ENCODE results near the gene PPFIBP1. TPM values are rescaled to one million over a fixed set of nuclear protein-coding genes. Genes with fewer than 3 reads are reported as not detected.

The PPFIBP1 gene
- total and polyA plus RNA-seq, 2 of the 8 experiments (the other 6 are each of a cell fraction or from before 2014, with no cell fraction given) = 7.7 to 31.3 TPM

DNA sequence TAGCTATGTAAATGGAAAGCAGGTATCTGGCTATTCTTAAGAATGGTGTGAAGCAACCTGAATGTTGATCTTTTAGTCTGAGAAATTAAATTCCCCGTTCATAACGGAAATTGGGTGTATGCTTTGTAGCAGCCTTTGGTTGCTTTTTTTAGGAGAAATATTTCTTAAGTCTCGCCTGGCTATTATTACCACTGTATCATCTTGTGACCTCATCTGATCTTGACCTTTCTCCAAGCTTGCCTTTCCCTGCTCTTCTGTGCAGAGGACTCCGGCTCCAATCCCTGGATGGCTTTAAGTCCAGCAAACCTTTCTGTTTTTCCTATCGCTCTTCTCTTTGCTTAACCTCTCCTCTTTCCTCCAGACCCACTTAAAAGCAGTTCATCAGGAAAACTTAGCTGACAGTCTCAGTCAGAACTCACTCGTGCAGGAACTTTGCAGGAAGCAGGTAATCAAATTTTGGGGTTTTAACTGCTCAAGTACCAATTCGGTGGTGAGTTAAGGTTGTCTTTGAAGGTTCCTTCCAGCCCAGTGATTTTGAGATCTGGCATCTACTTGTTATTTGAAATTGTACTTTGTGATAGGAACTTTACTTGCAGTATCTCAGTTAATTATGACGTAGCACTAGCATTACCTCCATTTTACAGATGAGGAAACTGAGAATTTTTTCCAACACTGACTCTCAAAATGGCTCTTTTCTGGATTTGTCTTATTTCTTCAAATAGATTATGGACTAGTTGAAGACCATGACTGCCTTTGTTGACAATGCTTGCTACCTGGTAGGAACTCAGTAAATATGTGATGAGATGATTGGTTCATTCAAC lies 14.1 kb downstream of the PPFIBP1 start:
- Histone ChIP-seq H2AK5ac (ENCODE audit: low read depth, low read length) (no peak overlapping the region), H3K14ac (ENCODE audit: insufficient read length) (no peak overlapping the region), H3K79me2 (ENCODE audit: control insufficient read depth in 1 of 2, insufficient read depth in 2 of 2, low read length in 2 of 2) (peaks cover 0 to 36% of the 10 kb centered on the region in 2 experiments; a peak in 2 of 4 replicates), H3K4me2 (ENCODE audit: insufficient read depth in 1 of 2, low read depth in 2 of 2, low read length in 2 of 2) (no peak overlapping the region), H2BK12ac (ENCODE audit: low read depth, low read length) (no peak overlapping the region), H4K5ac (ENCODE audit: insufficient read length, low read depth, low read length) (no peak overlapping the region), H3K18ac (ENCODE audit: extremely low read depth, low read length) (no peak overlapping the region), H3K4ac (replicated peaks; ENCODE audit: insufficient read length, low read depth, low read length) (no peak overlapping the region), H3K9me3 (ENCODE audit: insufficient read depth in 2 of 2, low read depth in 1 of 2, low read length in 1 of 2) (no peaks in the 10 kb centered on the region), H2AFZ (ENCODE audit: low read length) (no peak overlapping the region), H2BK15ac (ENCODE audit: low read length) (no peak overlapping the region), H4K20me1 (replicated peaks in 1 of 2; ENCODE audit: control insufficient read depth in 1 of 2, insufficient read depth in 2 of 2, low read length in 2 of 2) (no peaks in the 10 kb centered on the region), H2BK120ac (replicated peaks; ENCODE audit: low read depth, low read length) (no peak overlapping the region), H3K56ac (replicated peaks; ENCODE audit: insufficient read length, low read depth, low read length) (no peak overlapping the region), H3K9ac (replicated peaks in 1 of 4; ENCODE audit: extremely low read depth in 1 of 4, low read depth in 3 of 4, low read length in 3 of 4) (no peak overlapping the region), H2BK20ac (ENCODE audit: low read length) (no peak overlapping the region), H3K23me2 (ENCODE audit: low read depth, low read length) (no peaks in the 10 kb centered on the region), H3K79me1 (ENCODE audit: low read depth, low read length) (peaks cover 8% of the 10 kb centered on the region; the same call in 1 of the 2 replicates), H3K23ac (ENCODE audit: insufficient read length) (no peak overlapping the region), H3K4me1 (replicated peaks in 1 of 4; ENCODE audit: control insufficient read depth in 3 of 4, insufficient read depth in 4 of 4, low read length in 3 of 4) (peaks cover 0 to 10% (median 5%) of the 10 kb centered on the region in 4 experiments; a peak in 5 of 7 replicates), H3K4me3 (ENCODE audit: extremely low read depth in 1 of 4, insufficient read depth in 2 of 4, low read depth in 3 of 4, low read length in 4 of 4) (no peak overlapping the region), H2BK5ac (ENCODE audit: low read depth, low read length) (no peak overlapping the region), H3K27ac (ENCODE audit: low read depth, low read length) (no peak overlapping the region), H3K36me3 (ENCODE audit: control insufficient read depth in 2 of 4, insufficient read depth in 4 of 4, low read length in 3 of 4) (no peaks in the 10 kb centered on the region), H4K8ac (ENCODE audit: extremely low read depth, insufficient read depth, low read length) (no peak overlapping the region), H3K27me3 (replicated peaks in 1 of 4; ENCODE audit: control insufficient read depth in 3 of 4, extremely low read depth in 1 of 4, insufficient read depth in 3 of 4, low read length in 3 of 4) (no peaks in the 10 kb centered on the region; a peak in 1 of 7 replicates), H4K91ac (replicated peaks; ENCODE audit: insufficient read length, low read length) (no peak overlapping the region)
- FAIRE-seq = no peak
- WGBS, 2 experiments (ENCODE audit: extremely low coverage in 1 of 2, insufficient coverage in 1 of 2, insufficient read length in 1 of 2, insufficient replicate concordance in 2 of 2, low coverage in 1 of 2, low lambda C conversion rate in 2 of 2, missing lambda C conversion rate in 1 of 2) = 86% methylated on average over 8 of the region's 8 CpGs; no CpG with 5 or more reads in 1 of the 2 experiments
- ChIA-PET CTCF (ENCODE audit: partially characterized antibody) (interaction anchor here (0.6 to 2.1 kb wide), 3 partner anchors 17 to 74 kb away, joined by 3 to 8 read pairs (median 4); no protein-coding TSS in a partner anchor), POLR2A (ENCODE audit: partially characterized antibody) (interaction anchor here (1.9 kb wide), 1 partner anchor 13 kb away, joined by 4 read pairs; the partner anchor contains the start of gene PPFIBP1)
- DNase-seq (ENCODE audit: low read depth in 1 of 2, low spot score in 2 of 2) = no peak
- no peak for TF ChIP-seq GABPA (IDR thresholded peaks at IDR 0.05; ENCODE audit: borderline replicate concordance, insufficient read depth, low read length)
- TF ChIP-seq TEAD4 (IDR thresholded peaks at IDR 0.05; ENCODE audit: low read depth, low read length) = no peak
- no peak for TF ChIP-seq SP2 (IDR thresholded peaks at IDR 0.05; ENCODE audit: low read length)
- no peak for TF ChIP-seq EGR1 (IDR thresholded peaks at IDR 0.05; ENCODE audit: borderline replicate concordance, low read depth, low read length)
- no peak for TF ChIP-seq CBX8 (IDR thresholded peaks at IDR 0.05; ENCODE audit: borderline replicate concordance, low read depth, low read length)
- no peak for TF ChIP-seq FOSL1 (IDR thresholded peaks at IDR 0.05; ENCODE audit: insufficient read depth, low read depth, low read length)
- no peak for TF ChIP-seq CTBP2 (IDR thresholded peaks at IDR 0.05; ENCODE audit: borderline replicate concordance, insufficient read depth, insufficient read length, low read length)
- TF ChIP-seq SIN3A (conservative IDR thresholded peaks at IDR 0.05 in 1 of 2, IDR thresholded peaks at IDR 0.05 in 1 of 2; ENCODE audit: low read depth in 1 of 2, low read length in 2 of 2) = no peak
- no peak for TF ChIP-seq POLR2AphosphoS5 (IDR thresholded peaks at IDR 0.05; ENCODE audit: low read depth, low read length)
- TF ChIP-seq ATF2 (IDR thresholded peaks at IDR 0.05; ENCODE audit: low read length) = no peak

Data from H1 (cell line).